Measurements from ENCODE around the gene NEK4. TPM values are rescaled to one million over a fixed set of nuclear protein-coding genes. Genes with fewer than 3 reads are reported as not detected.
A peak's percentile ranks its signal among the peaks of the same experiment; 100 is the strongest.

Gene NEK4
- total and polyA plus RNA-seq, 10 donors: 3.2 to 28.0 (median 23.3) TPM

DNA sequence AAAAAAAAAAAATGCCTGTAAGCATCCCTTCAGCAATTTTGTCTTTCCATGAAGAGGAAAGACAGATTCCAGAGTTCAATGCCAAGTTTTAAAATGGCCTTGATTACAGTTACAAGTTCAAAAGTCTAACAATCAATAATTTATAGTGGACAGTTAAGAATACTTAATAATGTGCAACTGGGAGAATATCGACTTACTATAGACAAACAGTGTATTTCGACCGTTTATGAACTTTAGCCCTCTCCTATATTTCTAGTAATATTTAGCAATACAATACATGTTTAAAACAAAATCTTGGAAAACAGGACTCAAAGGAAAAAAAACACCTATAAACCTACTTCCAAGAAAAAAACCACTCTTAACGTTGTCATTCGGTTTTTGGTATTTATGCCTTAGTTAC is 86.6 kb downstream of the NEK4 start:
- intact Hi-C loops (cut with DNase I; ENCODE audit: low total_unique reads): no loop called here
- peaks cover 3 to 58% (median 23%) of the 10 kb centered on the region in 6 donors for H3K36me3 ChIP-seq

GRCh38 chr3:52683611-52684010 is 87.1 kb downstream of the NEK4 start:
- H3K4me1 ChIP-seq: peaks cover 30 to 94% (median 76%) of the 10 kb centered on the region in 6 donors
- no peak for DNase-seq
- H3K9me3 ChIP-seq: no peaks in the 10 kb centered on the region
- WGBS, 5 donors: 71 to 91% (median 87%) methylated on average over 6 of the region's 6 CpGs
- H3K4me3 ChIP-seq: no peak overlapping the region
- peaks cover under 1 to 58% (median 21%) of the 10 kb centered on the region in 6 donors for H3K36me3 ChIP-seq
- H3K27ac ChIP-seq: peak overlapping the region in 6 of 8 donors; percentile 13 to 99 (median 52)
- no peak for TF ChIP-seq POLR2AphosphoS5 (IDR thresholded peaks at IDR 0.05)
- no peak for TF ChIP-seq POLR2A (IDR thresholded peaks at IDR 0.05)
- H3K27me3 ChIP-seq (replicated peaks in 1 of 7): no peaks in the 10 kb centered on the region
- intact Hi-C loops (cut with DNase I; ENCODE audit: low total_unique reads): no loop called here

More for the DNA sequence above, 86.6 kb downstream of the NEK4 start:
- no peak for DNase-seq
- Histone ChIP-seq H3K4me1 (peaks cover 30 to 88% (median 74%) of the 10 kb centered on the region in 6 donors), H3K27me3 (replicated peaks in 1 of 7) (no peaks in the 10 kb centered on the region), H3K4me3 (peak overlapping the region in 2 of 8 donors; percentile 78 to 82), H3K27ac (peak overlapping the region in 6 of 8 donors; percentile 13 to 99 (median 98)), H3K9me3 (no peaks in the 10 kb centered on the region)
- TF ChIP-seq POLR2A (IDR thresholded peaks at IDR 0.05): no peak
- TF ChIP-seq, protein P1, sequence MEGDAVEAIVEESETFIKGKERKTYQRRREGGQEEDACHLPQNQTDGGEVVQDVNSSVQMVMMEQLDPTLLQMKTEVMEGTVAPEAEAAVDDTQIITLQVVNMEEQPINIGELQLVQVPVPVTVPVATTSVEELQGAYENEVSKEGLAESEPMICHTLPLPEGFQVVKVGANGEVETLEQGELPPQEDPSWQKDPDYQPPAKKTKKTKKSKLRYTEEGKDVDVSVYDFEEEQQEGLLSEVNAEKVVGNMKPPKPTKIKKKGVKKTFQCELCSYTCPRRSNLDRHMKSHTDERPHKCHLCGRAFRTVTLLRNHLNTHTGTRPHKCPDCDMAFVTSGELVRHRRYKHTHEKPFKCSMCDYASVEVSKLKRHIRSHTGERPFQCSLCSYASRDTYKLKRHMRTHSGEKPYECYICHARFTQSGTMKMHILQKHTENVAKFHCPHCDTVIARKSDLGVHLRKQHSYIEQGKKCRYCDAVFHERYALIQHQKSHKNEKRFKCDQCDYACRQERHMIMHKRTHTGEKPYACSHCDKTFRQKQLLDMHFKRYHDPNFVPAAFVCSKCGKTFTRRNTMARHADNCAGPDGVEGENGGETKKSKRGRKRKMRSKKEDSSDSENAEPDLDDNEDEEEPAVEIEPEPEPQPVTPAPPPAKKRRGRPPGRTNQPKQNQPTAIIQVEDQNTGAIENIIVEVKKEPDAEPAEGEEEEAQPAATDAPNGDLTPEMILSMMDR (IDR thresholded peaks at IDR 0.05 in 8 of 11, conservative IDR thresholded peaks at IDR 0.05 in 3 of 11): no peak
- no peak for TF ChIP-seq POLR2AphosphoS5 (IDR thresholded peaks at IDR 0.05)
- WGBS, 5 donors: 58 to 81% (median 72%) methylated on average over 5 of the region's 5 CpGs

DNA sequence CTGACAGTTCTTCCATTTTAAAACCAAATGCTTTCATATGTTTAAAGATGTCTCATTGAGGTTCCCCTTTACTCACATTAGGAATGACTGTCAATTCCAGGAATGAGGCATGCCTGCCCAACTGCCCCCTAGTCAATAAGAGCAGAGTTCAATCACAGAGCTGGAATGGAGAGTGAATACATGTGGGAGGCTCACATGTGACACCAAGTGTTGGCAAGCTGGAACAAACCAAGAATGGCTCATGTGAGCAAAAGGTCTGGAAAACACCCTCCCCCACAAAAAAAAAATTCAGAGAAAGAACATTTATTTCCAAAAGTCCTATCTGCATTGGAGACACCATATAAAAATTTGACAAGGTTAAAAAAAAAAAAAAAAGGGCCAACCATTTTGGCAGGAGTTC is 88.7 kb downstream of the NEK4 start:
- no peaks in the 10 kb centered on the region for H3K9me3 ChIP-seq
- no peaks in the 10 kb centered on the region for H3K27me3 ChIP-seq (replicated peaks in 1 of 7)
- H3K36me3 ChIP-seq: peaks cover 4 to 58% (median 22%) of the 10 kb centered on the region in 6 donors
- TF ChIP-seq POLR2AphosphoS5 (IDR thresholded peaks at IDR 0.05): peak in 1 of 3 donors; percentile 48
- TF ChIP-seq POLR2A (IDR thresholded peaks at IDR 0.05): no peak
- peaks cover 28 to 82% (median 67%) of the 10 kb centered on the region in 6 donors for H3K4me1 ChIP-seq
- H3K4me3 ChIP-seq: peak overlapping the region in 1 of 8 donors; percentile 1
- H3K27ac ChIP-seq: peak overlapping the region; percentile 0 to 76 (median 64)
- no peak for DNase-seq
- intact Hi-C loops (cut with DNase I; ENCODE audit: low total_unique reads): no loop called here

GRCh38 chr3:52681596-52681995 is 89.1 kb downstream of the NEK4 start:
- Histone ChIP-seq H3K27ac (peak overlapping the region in 7 of 8 donors; percentile 0 to 76 (median 64)), H3K4me1 (peaks cover 24 to 78% (median 63%) of the 10 kb centered on the region in 6 donors), H3K4me3 (peak overlapping the region in 1 of 8 donors; percentile 1), H3K27me3 (replicated peaks in 1 of 7) (no peaks in the 10 kb centered on the region), H3K9me3 (no peaks in the 10 kb centered on the region), H3K36me3 (peaks cover 4 to 59% (median 26%) of the 10 kb centered on the region in 6 donors)
- intact Hi-C loops (cut with DNase I; ENCODE audit: low total_unique reads): no loop called here
- TF ChIP-seq POLR2A (IDR thresholded peaks at IDR 0.05): no peak
- TF ChIP-seq POLR2AphosphoS5 (IDR thresholded peaks at IDR 0.05): no peak
- TF ChIP-seq, protein P1 (IDR thresholded peaks at IDR 0.05 in 8 of 11, conservative IDR thresholded peaks at IDR 0.05 in 3 of 11): no peak
- no peak for DNase-seq
- 33 to 63% (median 44%) methylated on average over 3 of the region's 3 CpGs for WGBS, 5 donors

GRCh38 chr3:52679811-52680210 is 90.9 kb downstream of the NEK4 start:
- TF ChIP-seq POLR2A (IDR thresholded peaks at IDR 0.05) (no peak), POLR2AphosphoS5 (IDR thresholded peaks at IDR 0.05) (no peak)
- TF ChIP-seq, protein P1 (IDR thresholded peaks at IDR 0.05 in 8 of 11, conservative IDR thresholded peaks at IDR 0.05 in 3 of 11): no peak
- intact Hi-C loops (cut with DNase I; ENCODE audit: low total_unique reads): no loop called here
- 53 to 76% (median 63%) methylated on average over 1 of the region's 1 CpG for WGBS, 5 donors
- peaks cover 4 to 75% (median 37%) of the 10 kb centered on the region in 6 donors for H3K36me3 ChIP-seq
- H3K27me3 ChIP-seq (replicated peaks in 1 of 7): no peaks in the 10 kb centered on the region
- no peak for DNase-seq
- H3K4me1 ChIP-seq: peaks cover 19 to 66% (median 52%) of the 10 kb centered on the region in 6 donors
- peak overlapping the region in 2 of 8 donors; percentile 6 to 76 for H3K27ac ChIP-seq
- H3K9me3 ChIP-seq: no peaks in the 10 kb centered on the region
- H3K4me3 ChIP-seq: no peak overlapping the region
